ENCODE measurements around the gene EGFL6.

The EGFL6 gene

GRCh38 chrX:13538414-13538813 lies 31.0 kb upstream of the EGFL6 start:
- TF ChIP-seq, protein P1, sequence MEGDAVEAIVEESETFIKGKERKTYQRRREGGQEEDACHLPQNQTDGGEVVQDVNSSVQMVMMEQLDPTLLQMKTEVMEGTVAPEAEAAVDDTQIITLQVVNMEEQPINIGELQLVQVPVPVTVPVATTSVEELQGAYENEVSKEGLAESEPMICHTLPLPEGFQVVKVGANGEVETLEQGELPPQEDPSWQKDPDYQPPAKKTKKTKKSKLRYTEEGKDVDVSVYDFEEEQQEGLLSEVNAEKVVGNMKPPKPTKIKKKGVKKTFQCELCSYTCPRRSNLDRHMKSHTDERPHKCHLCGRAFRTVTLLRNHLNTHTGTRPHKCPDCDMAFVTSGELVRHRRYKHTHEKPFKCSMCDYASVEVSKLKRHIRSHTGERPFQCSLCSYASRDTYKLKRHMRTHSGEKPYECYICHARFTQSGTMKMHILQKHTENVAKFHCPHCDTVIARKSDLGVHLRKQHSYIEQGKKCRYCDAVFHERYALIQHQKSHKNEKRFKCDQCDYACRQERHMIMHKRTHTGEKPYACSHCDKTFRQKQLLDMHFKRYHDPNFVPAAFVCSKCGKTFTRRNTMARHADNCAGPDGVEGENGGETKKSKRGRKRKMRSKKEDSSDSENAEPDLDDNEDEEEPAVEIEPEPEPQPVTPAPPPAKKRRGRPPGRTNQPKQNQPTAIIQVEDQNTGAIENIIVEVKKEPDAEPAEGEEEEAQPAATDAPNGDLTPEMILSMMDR (conservative IDR thresholded peaks at IDR 0.05) = no peak
- H3K27ac ChIP-seq = no peak overlapping the region

DNA sequence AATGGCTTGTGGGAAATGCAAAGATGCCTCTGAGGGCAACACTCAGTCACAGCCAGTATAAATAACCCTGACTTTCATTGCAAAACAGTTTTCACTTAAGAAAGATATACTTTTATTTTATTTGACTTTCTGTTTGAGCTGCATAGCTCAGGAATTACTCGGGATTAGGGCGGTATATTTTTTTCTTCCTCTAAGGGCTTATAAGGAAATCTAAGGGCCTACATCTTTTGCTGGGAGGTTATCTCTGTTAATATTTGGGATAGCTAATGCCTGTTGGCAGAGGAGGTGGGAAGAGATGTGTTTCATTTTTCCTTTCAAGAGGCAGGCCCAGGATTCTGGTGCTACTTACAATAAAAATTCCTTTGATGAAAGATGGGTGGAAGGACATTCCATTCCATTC lies 28.8 kb upstream of the EGFL6 start:
- TF ChIP-seq, protein P1 (conservative IDR thresholded peaks at IDR 0.05) = no peak

GRCh38 chrX:13545726-13546125 lies 23.7 kb upstream of the EGFL6 start:
- H3K27ac ChIP-seq = no peak overlapping the region
- TF ChIP-seq, protein P1 (conservative IDR thresholded peaks at IDR 0.05) = no peak

More for the DNA sequence above, 28.8 kb upstream of the EGFL6 start:
- H3K27ac ChIP-seq = no peak overlapping the region

DNA sequence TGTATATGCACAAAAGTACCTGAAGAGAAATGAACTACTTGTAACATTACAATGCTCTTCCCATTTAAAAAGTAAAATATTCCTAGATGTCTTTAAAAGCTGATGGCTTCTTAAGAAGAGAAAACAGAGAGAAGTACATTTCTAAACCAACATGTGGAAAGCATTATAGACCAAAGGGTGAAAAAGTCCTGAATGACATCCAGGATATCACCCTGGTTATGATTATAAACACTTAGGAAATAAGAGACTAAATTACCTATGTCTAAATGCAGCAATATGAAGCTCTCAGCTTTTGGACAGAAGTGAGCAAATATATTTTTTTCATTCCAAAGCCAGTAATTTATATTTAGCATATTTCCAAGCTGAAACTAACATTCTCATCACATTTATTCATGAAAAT lies 21.7 kb upstream of the EGFL6 start:
- TF ChIP-seq, protein P1 (conservative IDR thresholded peaks at IDR 0.05) = no peak

DNA sequence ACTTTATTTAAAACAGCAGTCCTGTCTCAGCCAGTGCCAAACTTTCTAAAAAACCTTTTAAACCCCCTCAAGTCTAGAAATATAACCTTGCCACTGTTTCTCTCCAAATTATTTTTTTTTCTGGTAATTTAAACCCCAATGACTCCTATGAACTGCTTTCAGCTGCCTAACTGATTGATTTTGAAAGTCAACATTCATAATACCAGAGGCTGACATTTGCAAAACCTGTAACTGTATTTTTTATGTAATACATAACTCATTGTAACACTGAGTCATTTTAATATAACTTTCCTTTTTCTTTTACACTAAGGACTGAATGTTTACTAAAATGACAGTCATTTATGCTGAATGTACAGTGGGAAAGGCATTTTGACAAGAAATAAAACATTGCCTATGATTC lies 19.1 kb upstream of the EGFL6 start:
- no peak overlapping the region for H3K27ac ChIP-seq
- TF ChIP-seq, protein P1 (conservative IDR thresholded peaks at IDR 0.05) = no peak

More for the DNA sequence above, 21.7 kb upstream of the EGFL6 start:
- H3K27ac ChIP-seq = no peak overlapping the region

DNA sequence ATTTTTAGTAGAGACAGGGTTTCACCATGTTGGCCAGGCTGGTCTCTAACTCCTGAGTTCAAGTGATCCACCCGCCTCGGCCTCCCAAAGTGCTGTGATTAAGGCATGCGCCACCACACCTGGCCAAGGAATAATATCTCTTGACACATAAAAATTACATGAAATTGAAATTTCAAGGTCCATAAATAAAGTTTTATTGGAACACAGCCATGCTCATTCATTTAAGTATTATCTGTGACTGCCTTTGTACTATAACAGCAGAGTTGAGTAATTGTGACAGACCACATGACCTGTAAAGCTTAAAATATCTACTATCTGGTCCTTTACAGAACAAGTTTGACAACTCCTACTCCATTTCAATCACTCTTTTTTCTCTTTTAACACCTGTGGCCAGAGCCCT lies 17.8 kb upstream of the EGFL6 start:
- TF ChIP-seq, protein P1 (conservative IDR thresholded peaks at IDR 0.05) = no peak

DNA sequence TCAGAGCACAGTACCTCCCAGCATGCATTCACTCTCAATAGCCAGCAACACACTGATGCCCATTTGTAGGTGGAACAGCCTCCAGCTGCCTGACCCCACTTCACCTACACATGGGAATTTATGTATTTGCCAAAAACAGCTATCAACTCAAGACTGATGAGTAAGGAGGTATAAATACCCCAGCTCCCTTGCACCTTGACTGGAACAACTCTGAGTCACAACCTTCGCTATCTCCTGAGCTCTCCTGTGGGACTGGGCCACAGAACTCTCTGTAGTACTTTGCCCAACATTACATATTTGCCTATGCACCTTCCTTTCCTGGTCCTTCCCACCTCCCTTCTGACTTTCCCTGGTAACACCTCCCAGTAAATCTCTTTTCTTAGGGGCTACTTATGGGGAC lies 16.5 kb upstream of the EGFL6 start:
- TF ChIP-seq, protein P1 (conservative IDR thresholded peaks at IDR 0.05) = no peak
- H3K27ac ChIP-seq = no peak overlapping the region

More for the DNA sequence above, 17.8 kb upstream of the EGFL6 start:
- H3K27ac ChIP-seq = no peak overlapping the region

Data from VCaP (cell line).